Upper lobe of left lung (tissue), 4 donors: ENCODE data around the gene PPRC1.

Experiments used
- CTCF ChIP-seq, 6 experiments: fragments of 450-650 bp in 4 of 6; fragments of 200-600 bp in 2 of 6; sonication (generic) in 2 of 6; IDR thresholded peaks; one replicate each; pipeline ENCODE4 v1.5.1; 2016 to 2019; ENCODE audit warnings: antibody characterized with exemption in 6 of 6
- POLR2A ChIP-seq, 4 donors: fragments of 450-650 bp; IDR thresholded peaks; one replicate each; pipeline ENCODE4 v1.5.1; 2016 to 2017; ENCODE audit warnings: antibody characterized with exemption in 4 of 4, mild to moderate bottlenecking in 2 of 4

- TF ChIP-seq POLR2A (IDR thresholded peaks at IDR 0.05), result no peak
- no peak for TF ChIP-seq CTCF (IDR thresholded peaks at IDR 0.05)
Observed at GRCh38 chr10:102134416-102134815, 1.6 kb downstream of the PPRC1 start.
